Measurements from ENCODE around the gene GALNT1.

The GALNT1 gene

DNA sequence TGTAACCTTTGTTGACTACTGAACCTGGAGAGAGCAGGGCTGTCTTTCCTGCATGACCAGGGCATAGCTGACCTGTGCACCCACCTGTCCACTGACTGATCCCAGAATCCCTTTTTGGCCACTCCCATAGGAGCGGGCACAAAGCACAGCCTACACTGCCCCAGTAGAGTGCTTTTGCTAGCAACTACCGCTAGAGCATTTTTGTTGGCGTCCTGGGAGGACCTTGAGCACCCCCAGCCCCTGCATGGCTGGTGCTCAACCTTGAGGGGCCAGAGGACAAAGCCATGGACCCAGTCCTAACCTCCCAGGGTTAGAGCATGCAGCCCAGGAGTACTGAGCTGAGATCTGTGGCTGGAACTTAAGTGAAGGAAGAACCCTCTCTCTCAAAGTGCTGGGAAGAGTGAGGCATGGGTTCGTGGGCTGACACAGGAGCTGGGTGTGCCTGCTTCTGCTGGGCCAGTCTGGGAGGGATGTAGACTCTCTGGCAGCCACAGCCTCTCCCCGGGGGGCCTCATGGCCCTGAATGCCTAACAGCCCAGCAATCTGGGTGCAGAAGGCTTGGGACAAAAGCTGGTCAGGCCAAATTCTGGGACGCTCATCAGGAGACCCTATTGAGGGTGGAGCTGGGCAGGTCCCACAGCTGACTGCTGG, 140.0 kb downstream of the GALNT1 start:
- DNase-seq, result no peak

- no peak for DNase-seq
Observed at GRCh38 chr18:35728676-35729075, 147.1 kb downstream of the GALNT1 start.

GRCh38 chr18:35729991-35730668, 148.6 kb downstream of the GALNT1 start:
- DNase-seq, result no peak

GRCh38 chr18:35730691-35731370, 149.3 kb downstream of the GALNT1 start:
- no peak for DNase-seq

DNA sequence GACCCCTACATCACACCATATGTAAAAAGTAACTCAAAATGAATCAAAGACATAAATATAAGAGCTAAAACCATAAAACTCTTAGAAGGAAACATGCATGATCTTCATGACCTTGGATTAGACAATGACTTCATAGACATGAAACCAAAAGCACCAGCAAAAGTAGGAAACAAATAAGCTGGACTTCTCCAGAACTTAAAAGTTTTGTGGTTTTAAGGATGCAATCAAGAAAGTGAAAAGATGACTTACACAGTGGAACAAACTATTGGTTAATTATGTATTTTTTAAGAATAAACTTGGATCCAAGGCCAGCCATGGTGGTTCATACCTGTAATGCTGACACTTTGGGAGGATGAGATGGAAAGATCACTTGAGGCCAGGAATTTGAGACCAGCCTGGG, 150.2 kb downstream of the GALNT1 start:
- no peak for DNase-seq

DNA sequence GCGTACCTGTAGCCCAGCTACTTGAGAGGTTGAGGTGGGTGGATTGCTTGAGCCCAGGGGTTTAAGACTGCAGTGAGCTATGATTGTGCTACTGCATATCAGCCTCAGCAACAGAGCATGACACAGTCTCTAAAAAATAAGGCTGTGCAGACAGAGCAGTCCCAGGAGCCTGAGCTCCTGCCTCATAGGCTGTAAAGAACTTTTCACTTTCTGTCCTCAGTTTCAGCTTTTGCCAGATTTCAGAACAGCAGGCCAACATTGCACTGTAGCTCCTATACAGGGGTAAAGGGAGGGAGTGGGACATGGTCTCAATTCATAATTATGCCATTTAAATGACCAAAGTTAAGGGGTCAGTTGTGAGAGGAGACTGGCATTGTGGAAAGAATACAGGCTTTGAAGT, 150.6 kb downstream of the GALNT1 start:
- no peak for DNase-seq

DNA sequence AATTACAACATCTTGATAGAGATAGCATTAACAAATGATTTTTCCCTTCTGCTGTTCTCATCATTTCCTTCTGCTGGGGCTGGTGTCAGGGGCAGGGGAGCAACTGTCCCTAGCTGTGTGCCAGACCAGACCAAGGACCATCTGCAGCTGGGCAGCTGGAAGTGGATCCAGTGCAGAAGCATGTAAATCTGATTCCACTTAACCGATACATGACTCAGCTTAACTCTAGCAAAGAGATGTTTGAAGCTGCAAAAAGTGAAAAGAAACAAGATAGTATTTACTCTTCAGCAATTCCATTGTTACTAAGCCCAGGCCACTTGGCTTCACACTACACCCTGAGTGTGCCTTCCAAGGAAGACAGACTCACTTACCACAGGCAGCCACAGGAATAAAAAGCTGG, 151.1 kb downstream of the GALNT1 start:
- no peak for DNase-seq

DNA sequence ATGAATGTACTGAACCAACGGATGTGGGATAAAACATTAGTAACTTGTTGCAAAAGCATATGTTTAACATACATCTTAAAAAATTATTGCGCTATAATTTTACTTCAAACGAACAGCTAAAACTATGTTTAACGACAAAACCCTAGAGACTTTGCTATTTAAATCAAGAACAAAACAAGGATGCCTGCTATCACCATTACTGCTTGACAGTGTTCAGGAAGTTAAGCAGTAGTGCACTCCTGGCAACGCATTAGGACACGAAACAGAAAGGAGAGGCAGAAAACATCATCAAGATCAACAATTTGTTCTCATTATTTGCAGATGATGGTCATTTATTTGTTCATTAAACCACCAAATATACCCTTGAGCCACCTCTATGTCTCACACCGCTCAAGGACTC, 151.9 kb downstream of the GALNT1 start:
- DNase-seq, result no peak

- DNase-seq, result no peak
Observed at GRCh38 chr18:35736696-35737095, 155.2 kb downstream of the GALNT1 start.

GRCh38 chr18:35739778-35740177, 158.2 kb downstream of the GALNT1 start:
- no peak for DNase-seq

DNA sequence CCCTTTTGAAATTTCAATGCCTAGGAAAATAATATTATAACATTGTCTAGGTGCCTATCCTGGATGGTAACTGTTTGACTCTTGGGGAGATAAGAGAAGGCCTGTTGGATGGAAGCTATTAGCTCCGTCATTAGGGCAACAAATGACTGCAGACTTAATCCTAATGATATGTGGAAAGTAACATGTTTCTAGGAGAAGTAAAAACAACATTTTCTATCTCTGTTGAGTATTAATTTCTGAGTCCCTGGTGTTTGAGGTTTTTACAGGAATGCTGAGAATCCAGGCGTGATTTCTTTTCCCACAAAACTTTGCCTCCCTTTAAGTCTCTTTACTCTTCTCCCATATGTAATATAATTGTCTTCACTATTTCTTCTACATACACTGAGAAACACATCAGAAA, 159.1 kb downstream of the GALNT1 start:
- DNase-seq, result no peak

DNA sequence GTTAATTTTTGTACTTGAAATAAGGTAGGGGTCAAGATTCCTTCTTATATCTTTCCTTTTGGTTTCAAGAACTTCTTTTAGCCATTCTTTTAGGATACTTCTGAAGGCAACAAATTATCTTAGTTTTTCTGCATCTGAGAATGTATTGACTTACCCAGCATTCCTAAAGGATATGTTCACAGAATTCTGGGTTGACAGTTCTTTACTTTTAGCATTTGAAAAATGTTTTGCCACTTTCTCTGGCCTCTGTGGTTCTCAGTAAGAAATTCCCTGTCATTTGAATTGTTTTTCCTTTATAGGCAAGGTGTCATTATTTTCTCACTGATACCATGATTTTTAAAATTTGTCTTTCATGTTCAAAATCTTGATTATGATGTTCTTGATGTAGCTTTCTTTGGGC, 162.4 kb downstream of the GALNT1 start:
- DNase-seq, result no peak

DNA sequence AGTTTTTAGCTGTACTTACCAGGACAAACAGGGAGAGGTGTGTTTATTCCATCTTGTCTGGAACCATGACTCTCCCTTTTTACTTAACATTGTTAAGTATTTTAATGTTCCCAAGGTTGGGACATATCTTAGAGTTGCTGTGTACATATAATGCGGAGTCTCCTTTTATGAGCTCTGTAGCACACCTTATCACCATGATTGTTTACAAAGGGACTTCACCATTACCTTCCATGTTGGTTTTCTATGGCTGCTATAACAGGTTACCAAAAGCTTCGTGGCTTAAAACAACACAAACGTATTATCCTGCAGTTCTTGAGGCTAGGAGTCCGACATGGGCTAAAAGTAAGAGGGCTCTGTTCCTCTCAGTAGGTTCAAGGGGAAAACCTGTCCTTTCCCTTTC, 164.3 kb downstream of the GALNT1 start:
- no peak for DNase-seq

- DNase-seq, result no peak
Observed at GRCh38 chr18:35746826-35747339, 165.3 kb downstream of the GALNT1 start.

DNA sequence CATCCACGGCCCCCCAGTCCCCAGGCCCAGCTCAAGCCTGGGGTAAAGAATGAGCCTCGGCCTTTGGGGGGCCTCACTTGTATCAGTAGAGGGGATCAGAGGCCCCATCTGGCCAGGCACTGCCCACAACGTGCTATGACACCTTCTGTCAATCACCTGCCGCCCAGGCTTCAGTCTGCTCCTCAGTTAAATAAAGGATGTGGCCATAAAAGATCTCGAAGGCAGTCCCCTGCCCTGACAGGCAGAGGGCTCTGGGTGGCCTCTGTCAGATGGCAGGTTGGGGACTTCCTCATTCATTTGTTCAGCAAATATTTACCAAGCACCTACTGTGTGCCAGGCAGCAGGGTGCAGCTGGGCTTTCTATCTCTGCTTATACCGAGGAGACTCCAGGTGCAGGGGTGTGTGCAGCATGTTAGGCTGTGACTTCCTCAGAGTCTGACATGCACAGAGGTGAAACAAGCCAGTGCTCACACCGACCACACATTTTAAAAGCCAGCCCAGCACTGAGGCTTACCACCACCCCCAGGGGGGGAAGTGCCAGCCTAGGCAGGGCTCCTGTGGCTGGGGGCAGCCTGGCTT, 166.4 kb downstream of the GALNT1 start:
- no peak for DNase-seq

GRCh38 chr18:35749701-35750100, 168.2 kb downstream of the GALNT1 start:
- no peak for DNase-seq

GRCh38 chr18:35750929-35751328, 169.4 kb downstream of the GALNT1 start:
- no peak for DNase-seq

DNA sequence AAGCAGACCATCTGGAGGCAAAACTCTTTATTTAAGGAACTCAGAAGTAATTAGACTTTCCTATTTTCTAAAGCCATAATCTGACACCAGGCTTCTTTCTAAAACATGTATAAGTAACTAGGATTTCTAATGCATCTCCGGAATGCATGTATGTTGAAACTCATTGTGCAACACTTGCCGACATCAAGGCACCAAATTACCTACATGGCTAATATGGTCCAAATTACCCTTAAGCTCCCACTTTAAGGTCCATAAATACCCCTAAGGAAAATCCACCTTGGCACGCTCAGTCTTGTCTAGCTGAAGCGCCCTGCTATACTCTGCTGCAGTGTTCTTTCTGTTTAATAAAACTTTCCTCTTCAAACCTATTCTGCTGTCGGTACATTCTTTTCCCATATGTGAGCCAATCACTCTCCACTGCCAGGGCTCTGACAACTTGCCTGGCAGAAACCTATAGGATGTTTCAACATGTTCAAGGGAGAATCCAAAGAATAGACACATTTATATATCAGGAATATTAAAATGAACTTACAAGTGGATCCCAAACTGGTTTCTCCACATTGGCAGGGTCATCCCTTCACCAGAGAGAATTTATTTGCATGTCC, 171.9 kb downstream of the GALNT1 start:
- no peak for DNase-seq

GRCh38 chr18:35754464-35754863, 172.9 kb downstream of the GALNT1 start:
- no peak for DNase-seq

DNA sequence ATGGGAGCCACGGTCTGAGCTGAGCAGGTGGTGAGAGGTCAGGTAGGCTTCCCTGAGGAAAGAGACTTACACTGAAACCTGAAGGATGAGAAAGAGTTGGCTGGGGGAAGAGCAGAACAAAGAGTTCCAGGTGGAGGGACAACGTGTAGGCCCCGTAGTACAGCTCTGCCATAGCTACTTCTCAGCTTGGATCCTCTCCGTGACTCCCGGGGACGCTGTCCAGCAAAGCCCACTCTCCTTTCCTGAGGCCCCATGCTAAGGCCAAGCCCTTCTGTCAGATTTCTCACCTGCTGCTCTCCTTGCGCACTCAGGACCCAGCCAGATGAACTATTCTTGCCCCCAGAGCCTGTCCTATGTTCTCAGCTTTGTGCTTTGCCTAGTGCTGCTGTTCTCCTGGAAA, 173.8 kb downstream of the GALNT1 start:
- no peak for DNase-seq

DNA sequence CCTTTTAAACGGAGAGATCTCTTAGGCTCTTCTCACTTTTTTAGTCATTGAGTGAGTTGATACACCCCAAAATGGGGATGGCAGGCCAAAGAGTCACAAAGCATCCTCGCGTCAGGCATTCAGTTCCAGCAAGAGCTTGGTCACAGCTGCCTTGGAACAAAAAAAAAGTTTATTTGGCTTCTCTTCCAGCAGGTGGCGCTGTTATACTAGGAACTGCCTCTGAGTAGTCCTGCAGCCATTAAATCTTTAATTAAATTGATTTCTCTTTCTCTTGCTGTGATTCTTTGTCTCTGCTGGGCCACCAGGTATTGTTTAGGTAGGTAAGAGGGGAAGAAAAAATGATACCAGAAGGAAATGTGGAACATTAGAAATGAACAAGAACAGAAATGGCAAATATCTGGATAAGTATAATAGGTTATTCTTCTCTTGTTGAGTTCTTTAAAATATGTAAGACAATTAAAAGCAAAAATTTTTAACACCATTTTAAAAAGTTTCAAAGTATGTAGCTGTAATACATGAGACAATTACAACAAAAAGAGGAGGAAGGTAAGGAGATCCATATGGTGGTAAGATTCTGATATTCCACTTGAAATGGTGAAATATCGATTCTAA, 175.1 kb downstream of the GALNT1 start:
- peak; percentile 50 to 67 for DNase-seq

Measured in CD4-positive, alpha-beta T cell treated with Interferon alpha-2 for 1 hour (primary cell).